Thoracic aorta (tissue), 2 donors: ENCODE results near the gene BPIFB2. TPM values are rescaled to one million over a fixed set of nuclear protein-coding genes. Genes with fewer than 3 reads are reported as not detected.
"Not testable (repeated sequence)": the region's sequence is repeated elsewhere in the genome, so short reads cannot be mapped to it uniquely, and the experiment has no call there.

ENCODE experiments used
- ATAC-seq: fragments of 150-250 bp; one replicate; pipeline ENCODE4 v1.8.0; 2017; ENCODE audit warnings: low read depth; ENCODE audit not compliant: insufficient number of reproducible peaks, low FRiP score
- DNase-seq: peaks from one replicate; pipeline ENCODE4 v3.0.0-alpha.2; 2020; ENCODE audit warnings: low spot score
- H3K27ac ChIP-seq, 2 donors: fragments of 200-600 bp; sonication (generic); 1 replicate in 1 of 2; 2 replicates in 1 of 2; pipeline ENCODE4 v1.5.1; 2016; ENCODE audit warnings: mild to moderate bottlenecking in 2 of 2, moderate library complexity in 2 of 2
- H3K27me3 ChIP-seq: fragments of 200-600 bp; sonication (generic); replicated peaks from 2 replicates; pipeline ENCODE4 v1.6.0; 2016; ENCODE audit warnings: mild to moderate bottlenecking; ENCODE audit not compliant: insufficient read depth
- H3K36me3 ChIP-seq: fragments of 200-600 bp; sonication (generic); one replicate; pipeline ENCODE4 v1.5.1; 2016
- H3K4me1 ChIP-seq, 2 donors: fragments of 200-600 bp; sonication (generic); 1 replicate in 1 of 2; 2 replicates in 1 of 2; pipeline versions ENCODE4 v1.5.1 to v1.6.0; 2016; ENCODE audit warnings: low read depth in 2 of 2, mild to moderate bottlenecking in 1 of 2; ENCODE audit not compliant: control insufficient read depth in 1 of 2
- H3K4me3 ChIP-seq: fragments of 200-600 bp; sonication (generic); 2 replicates; pipeline ENCODE4 v1.5.1; 2016; ENCODE audit warnings: mild to moderate bottlenecking
- H3K9me3 ChIP-seq: fragments of 200-600 bp; sonication (generic); 2 replicates; pipeline ENCODE4 v1.5.1; 2016
- total RNA-seq, 2 donors: library from RNA; depleted of rRNA; stranded (reverse); fragments of >200 nt; gene quantifications; one replicate each; pipeline versions ENCODE4 v1.1.0 to v1.2.3, GENCODE V29; 2016
- TF ChIP-seq, protein P1 (sequence below): fragments of 200-600 bp; sonication (generic); IDR thresholded peaks from one replicate; pipeline ENCODE4 v1.5.1; 2019; ENCODE audit warnings: antibody characterized with exemption

BPIFB2 gene
- total RNA-seq, 2 donors from 2014 or later = not detected

- H3K36me3 ChIP-seq = no peaks in the 10 kb centered on the region
- no peak overlapping the region for H3K4me3 ChIP-seq
- H3K4me1 ChIP-seq = no peaks in the 10 kb centered on the region
- H3K27ac ChIP-seq = no peak overlapping the region
- no peaks in the 10 kb centered on the region for H3K9me3 ChIP-seq
- H3K27me3 ChIP-seq = no peaks in the 10 kb centered on the region
- ATAC-seq (no peak), DNase-seq (no peak)
- TF ChIP-seq, protein P1, sequence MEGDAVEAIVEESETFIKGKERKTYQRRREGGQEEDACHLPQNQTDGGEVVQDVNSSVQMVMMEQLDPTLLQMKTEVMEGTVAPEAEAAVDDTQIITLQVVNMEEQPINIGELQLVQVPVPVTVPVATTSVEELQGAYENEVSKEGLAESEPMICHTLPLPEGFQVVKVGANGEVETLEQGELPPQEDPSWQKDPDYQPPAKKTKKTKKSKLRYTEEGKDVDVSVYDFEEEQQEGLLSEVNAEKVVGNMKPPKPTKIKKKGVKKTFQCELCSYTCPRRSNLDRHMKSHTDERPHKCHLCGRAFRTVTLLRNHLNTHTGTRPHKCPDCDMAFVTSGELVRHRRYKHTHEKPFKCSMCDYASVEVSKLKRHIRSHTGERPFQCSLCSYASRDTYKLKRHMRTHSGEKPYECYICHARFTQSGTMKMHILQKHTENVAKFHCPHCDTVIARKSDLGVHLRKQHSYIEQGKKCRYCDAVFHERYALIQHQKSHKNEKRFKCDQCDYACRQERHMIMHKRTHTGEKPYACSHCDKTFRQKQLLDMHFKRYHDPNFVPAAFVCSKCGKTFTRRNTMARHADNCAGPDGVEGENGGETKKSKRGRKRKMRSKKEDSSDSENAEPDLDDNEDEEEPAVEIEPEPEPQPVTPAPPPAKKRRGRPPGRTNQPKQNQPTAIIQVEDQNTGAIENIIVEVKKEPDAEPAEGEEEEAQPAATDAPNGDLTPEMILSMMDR = no peak
These were observed 35.1 kb upstream of the BPIFB2 start for GRCh38 chr20:32972181-32973076.

- Histone ChIP-seq H3K4me3 (no peak overlapping the region), H3K9me3 (no peaks in the 10 kb centered on the region), H3K4me1 (no peaks in the 10 kb centered on the region), H3K27ac (no peak overlapping the region), H3K36me3 (no peaks in the 10 kb centered on the region), H3K27me3 (no peaks in the 10 kb centered on the region)
- no peak for DNase-seq
- no peak for ATAC-seq
- TF ChIP-seq, protein P1 = no peak
These were observed 34.3 kb upstream of the BPIFB2 start for GRCh38 chr20:32973077-32973717.

- H3K36me3 ChIP-seq, H3K9me3 ChIP-seq, DNase-seq, H3K4me1 ChIP-seq, H3K27me3 ChIP-seq, ATAC-seq, H3K4me3 ChIP-seq, H3K27ac ChIP-seq: not testable (repeated sequence)
These were observed 33.1 kb upstream of the BPIFB2 start for GRCh38 chr20:32974204-32975064.

DNA sequence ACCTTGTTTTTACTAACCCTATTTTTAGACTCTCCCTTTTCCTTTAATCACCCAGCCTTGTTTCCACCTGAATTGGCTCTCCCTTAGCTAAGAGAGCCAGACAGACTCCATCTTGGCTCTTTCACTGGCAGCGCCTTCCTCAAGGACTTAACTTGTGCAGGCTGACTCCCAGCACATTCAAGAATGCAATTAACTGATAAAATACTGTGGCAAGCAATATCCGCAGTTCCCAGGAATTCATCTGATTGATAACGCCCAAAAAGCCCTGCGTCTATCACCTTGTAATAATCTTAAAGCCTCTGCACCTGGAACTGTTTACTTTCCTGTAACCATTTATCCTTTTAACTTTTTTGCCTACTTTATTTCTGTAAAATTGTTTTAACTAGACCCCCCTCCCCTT is 32.4 kb upstream of the BPIFB2 start:
- not testable (repeated sequence) for ATAC-seq, DNase-seq, H3K36me3 ChIP-seq, H3K4me3 ChIP-seq, H3K9me3 ChIP-seq, H3K27me3 ChIP-seq, H3K27ac ChIP-seq, H3K4me1 ChIP-seq

DNA sequence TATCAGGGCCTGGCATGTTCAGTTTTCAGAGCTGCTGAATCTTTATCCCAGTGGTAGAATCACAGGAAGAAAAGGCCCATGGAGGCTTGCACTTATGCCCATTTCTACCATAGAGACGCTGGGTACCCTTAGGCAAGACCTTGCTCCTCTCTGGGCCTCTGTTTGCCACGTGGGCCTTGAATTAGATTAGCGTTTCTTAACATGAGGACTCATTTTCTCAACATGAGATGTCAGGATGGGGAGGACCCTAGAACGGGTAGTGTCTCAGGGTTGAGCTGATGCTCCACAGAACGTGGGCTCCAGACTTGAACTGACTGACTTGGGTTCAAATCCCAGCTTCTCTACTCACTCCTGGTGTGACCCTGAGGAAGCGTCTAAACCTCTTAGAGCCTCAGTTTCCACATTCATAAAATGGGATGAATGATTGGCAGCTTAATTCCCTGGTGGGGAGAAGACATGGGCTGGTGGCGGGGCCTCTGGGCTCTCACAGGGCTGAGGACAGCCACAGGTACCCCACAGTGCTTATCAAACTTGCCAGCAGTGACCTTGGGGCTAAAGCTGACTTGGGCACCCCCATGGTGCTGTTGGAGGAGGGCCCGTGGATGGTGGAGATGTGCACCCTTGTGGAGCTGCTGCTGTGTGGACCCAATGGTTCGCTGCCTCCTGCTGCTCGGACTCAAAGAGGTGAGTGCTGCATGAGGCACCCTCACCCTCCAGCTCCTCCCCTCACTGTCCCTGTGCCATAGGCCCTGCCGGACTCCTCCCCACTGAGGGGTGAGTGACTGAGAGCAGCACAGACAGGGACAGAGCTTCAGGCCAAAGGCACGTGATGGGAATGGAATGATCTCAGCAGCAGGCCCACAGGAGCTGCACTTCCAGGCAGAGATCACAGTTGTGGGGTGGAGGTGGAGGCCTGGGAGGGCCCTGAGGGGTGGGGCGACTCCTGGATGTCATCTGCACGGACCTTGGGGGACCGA is 31.5 kb upstream of the BPIFB2 start:
- no peak for ATAC-seq
- TF ChIP-seq, protein P1 = no peak
- Histone ChIP-seq H3K4me3 (no peak overlapping the region), H3K36me3 (no peaks in the 10 kb centered on the region), H3K27ac (no peak overlapping the region), H3K4me1 (no peaks in the 10 kb centered on the region), H3K27me3 (no peaks in the 10 kb centered on the region), H3K9me3 (no peaks in the 10 kb centered on the region)
- no peak for DNase-seq
